CD14-positive monocyte (primary cell): Measurements from ENCODE around the gene MLYCD. TPM values are rescaled to one million over a fixed set of nuclear protein-coding genes. Genes with fewer than 3 reads are reported as not detected.

ENCODE experiments used
- DNase-seq, 3 donors: peaks; one replicate each; pipeline ENCODE4 v3.0.0-alpha.2; 2011 to 2022
- H2AFZ ChIP-seq: 2 replicates; pipeline ENCODE4 v1.6.0; 2012; ENCODE audit warnings: mild to moderate bottlenecking, low read depth, low read length, inconsistent platforms; ENCODE audit not compliant: insufficient read depth, poor library complexity, severe bottlenecking
- H3K27ac ChIP-seq, 2 donors: 1 replicate in 1 of 2; 2 replicates in 1 of 2; pipeline ENCODE4 v1.5.1; 2012 to 2013; ENCODE audit warnings: low read length in 2 of 2, control low read depth in 1 of 2, inconsistent platforms in 1 of 2, low read depth in 1 of 2, mild to moderate bottlenecking in 1 of 2
- H3K27me3 ChIP-seq, 2 donors: one replicate each; pipeline versions ENCODE4 v1.6.0 to v1.6.1; 2011 to 2013; ENCODE audit warnings: low read length in 2 of 2; ENCODE audit not compliant: control insufficient read depth in 2 of 2, insufficient read depth in 2 of 2
- H3K36me3 ChIP-seq, 2 donors: replicated peaks in 1 of 2; 1 replicate in 1 of 2; 2 replicates in 1 of 2; pipeline versions ENCODE4 v1.5.1 to v1.6.1; 2012 to 2013; ENCODE audit warnings: low read length in 2 of 2, control low read depth in 1 of 2, inconsistent platforms in 1 of 2, mild to moderate bottlenecking in 1 of 2; ENCODE audit not compliant: insufficient read depth in 2 of 2, control insufficient read depth in 1 of 2
- H3K4me1 ChIP-seq, 2 donors: 1 replicate in 1 of 2; 2 replicates in 1 of 2; pipeline versions ENCODE4 v1.5.1 to v1.6.1; 2012 to 2013; ENCODE audit warnings: low read length in 2 of 2, control low read depth in 1 of 2, inconsistent platforms in 1 of 2, mild to moderate bottlenecking in 1 of 2, moderate library complexity in 1 of 2; ENCODE audit not compliant: insufficient read depth in 2 of 2, control insufficient read depth in 1 of 2
- H3K4me2 ChIP-seq: replicated peaks from 2 replicates; pipeline ENCODE3; 2012; ENCODE audit warnings: low read length, moderate library complexity, mild to moderate bottlenecking; ENCODE audit not compliant: poor library complexity, severe bottlenecking; ENCODE audit errors: extremely low read depth
- H3K4me3 ChIP-seq, 3 experiments: fragments of 200-600 bp in 1 of 3; sonication (generic) in 1 of 3; replicated peaks in 1 of 3; 1 replicate in 2 of 3; 2 replicates in 1 of 3; pipeline ENCODE4 v1.5.1; 2011 to 2013; ENCODE audit warnings: low read length in 3 of 3, mild to moderate bottlenecking in 3 of 3, control low read depth in 2 of 3, low read depth in 2 of 3, inconsistent platforms in 1 of 3, moderate library complexity in 1 of 3
- H3K79me2 ChIP-seq: 2 replicates; pipeline ENCODE4 v1.6.0; 2012; ENCODE audit warnings: mild to moderate bottlenecking, control low read depth, inconsistent platforms, low read length, moderate library complexity; ENCODE audit not compliant: insufficient read depth
- H3K9ac ChIP-seq: 2 replicates; pipeline ENCODE4 v1.6.0; 2017; ENCODE audit warnings: low read length, mild to moderate bottlenecking; ENCODE audit not compliant: insufficient read depth, poor library complexity, severe bottlenecking
- H3K9me3 ChIP-seq, 2 donors: replicated peaks in 1 of 2; 1 replicate in 1 of 2; 2 replicates in 1 of 2; pipeline versions ENCODE4 v1.5.1 to v1.6.1; 2012 to 2013; ENCODE audit warnings: low read length in 2 of 2, control low read depth in 1 of 2; ENCODE audit not compliant: control insufficient read depth in 1 of 2, insufficient read depth in 1 of 2
- H4K20me1 ChIP-seq: 2 replicates; pipeline ENCODE4 v1.6.0; 2012; ENCODE audit warnings: mild to moderate bottlenecking, low read length, control low read depth, moderate library complexity; ENCODE audit not compliant: insufficient read depth
- H3K27ac Mint-ChIP-seq, 7 donors: one replicate each; pipeline ENCODE4 v1.8.0; 2020; ENCODE audit warnings: mild to moderate bottlenecking in 7 of 7, mixed read lengths in 7 of 7, moderate library complexity in 6 of 7, inconsistent platforms in 2 of 7
- H3K27me3 Mint-ChIP-seq, 3 donors: one replicate each; pipeline ENCODE4 v1.8.0; 2021 to 2022; ENCODE audit warnings: low read depth in 3 of 3, mild to moderate bottlenecking in 3 of 3, mixed read lengths in 3 of 3, moderate library complexity in 3 of 3, inconsistent platforms in 1 of 3
- H3K36me3 Mint-ChIP-seq, 2 donors: one replicate each; pipeline ENCODE4 v1.8.0; 2020; ENCODE audit warnings: mixed read lengths in 2 of 2, inconsistent platforms in 1 of 2, mild to moderate bottlenecking in 1 of 2
- H3K4me1 Mint-ChIP-seq: one replicate; pipeline ENCODE4 v1.8.0; 2020; ENCODE audit warnings: mild to moderate bottlenecking, mixed read lengths
- H3K4me3 Mint-ChIP-seq, 2 donors: one replicate each; pipeline ENCODE4 v1.8.0; 2020; ENCODE audit warnings: mild to moderate bottlenecking in 2 of 2, mixed read lengths in 2 of 2, moderate library complexity in 1 of 2
- H3K9me3 Mint-ChIP-seq, 7 donors: one replicate each; pipeline ENCODE4 v1.8.0; 2020 to 2022; ENCODE audit warnings: mixed read lengths in 7 of 7, mild to moderate bottlenecking in 6 of 7, moderate library complexity in 6 of 7, inconsistent platforms in 2 of 7
- CTCF ChIP-seq: fragments of 200-600 bp; IDR thresholded peaks from one replicate; pipeline ENCODE4 v1.8.0; 2022; ENCODE audit warnings: antibody characterized with exemption, mild to moderate bottlenecking
- WGBS: methylation state at CpG from one replicate; pipeline ENCODE4 v1.1.5; 2013; ENCODE audit warnings: missing lambda C conversion rate; ENCODE audit not compliant: insufficient coverage; 5-methylcytosine and 5-hydroxymethylcytosine counted together
- intact Hi-C, 2 donors: fragments of 100-400 bp; cut with micrococcal nuclease; formaldehyde crosslinking; loops; one replicate each; pipeline versions ENCODE4 v1.15.0 to v1.15.1; 2023
- polyA plus RNA-seq, 3 donors: library from polyadenylated mRNA; depleted of rRNA in 1 of 3; unstranded in 2 of 3; stranded (reverse) in 1 of 3; fragments of 300-500 nt in 2 of 3; fragments of >200 nt in 1 of 3; fragmentation: Illumina TruSeq in 2 of 3; gene quantifications; 1 replicate in 2 of 3; 2 replicates in 1 of 3; pipeline ENCODE4 v1.2.3, GENCODE V29; 2012 to 2021

The MLYCD gene
- polyA plus RNA-seq, 3 donors, result 1.2 to 2.4 (median 1.3) TPM

- peaks cover 24% of the 10 kb centered on the region for H3K4me1 Mint-ChIP-seq
These were observed 55.7 kb downstream of the MLYCD start for GRCh38 chr16:83954577-83955016.

More at GRCh38 chr16:83954577-83955016, 55.7 kb downstream of the MLYCD start:
- H3K27ac ChIP-seq, result peak overlapping the region; percentile 3 to 91
- no peaks in the 10 kb centered on the region for H3K79me2 ChIP-seq
- H3K27me3 ChIP-seq, result no peaks in the 10 kb centered on the region
- peak overlapping the region; percentile 91 for H3K4me2 ChIP-seq
- no peaks in the 10 kb centered on the region for H4K20me1 ChIP-seq
- H3K36me3 ChIP-seq, result peaks cover 6 to 7% of the 10 kb centered on the region in 2 donors
- H3K9me3 ChIP-seq, result no peaks in the 10 kb centered on the region
- Mint-ChIP-seq H3K27ac (peak overlapping the region; percentile 70 to 94 (median 90)), H3K9me3 (no peaks in the 10 kb centered on the region), H3K36me3 (peaks cover 13 to 18% of the 10 kb centered on the region in 2 donors), H3K4me3 (peak overlapping the region; percentile 77 to 85), H3K27me3 (peaks cover 8 to 21% (median 10%) of the 10 kb centered on the region in 3 donors)
- peak overlapping the region in 2 of 3 experiments; percentile 6 to 77 for H3K4me3 ChIP-seq
- TF ChIP-seq CTCF, result no peak
- intact Hi-C loops, result no loop called here
- H3K9ac ChIP-seq, result no peak overlapping the region
- peaks cover 26 to 30% of the 10 kb centered on the region in 2 donors for H3K4me1 ChIP-seq
- 10% methylated on average over 4 of the region's 9 CpGs for WGBS
- no peak overlapping the region for H2AFZ ChIP-seq
- peak; percentile 74 to 85 (median 80) for DNase-seq
